Measurements from ENCODE around the gene TSHZ2. TPM values are rescaled to one million over a fixed set of nuclear protein-coding genes. Genes with fewer than 3 reads are reported as not detected.
"Not testable (repeated sequence)": the region's sequence is repeated elsewhere in the genome, so short reads cannot be mapped to it uniquely, and the experiment has no call there.

The TSHZ2 gene
- total RNA-seq, 3 donors from 2014 or later (not counting 1 experiment from before 2014, with no cell fraction given), result 1.8 to 1.9 TPM; not detected in 1

DNA sequence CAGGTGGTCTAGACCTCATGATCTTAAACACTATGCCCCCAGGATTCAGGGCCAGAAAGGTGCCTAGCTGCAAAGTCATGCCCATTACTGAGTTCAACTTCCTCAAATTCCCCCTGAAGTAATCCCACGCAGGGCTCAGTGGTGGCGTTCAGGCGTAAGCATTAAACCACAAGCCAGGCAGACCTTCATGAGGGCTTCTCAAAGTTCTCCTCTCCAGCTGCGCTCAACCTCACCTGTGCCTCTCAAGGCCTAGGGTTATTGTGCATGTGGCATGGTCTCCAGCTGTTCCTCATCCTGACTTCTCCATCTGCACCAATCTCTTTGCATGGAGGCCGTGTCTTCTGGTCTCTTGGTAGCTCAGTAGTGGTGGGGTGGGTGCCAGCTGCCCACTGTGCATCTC, 113.6 kb downstream of the TSHZ2 start:
- ATAC-seq (no peak), DNase-seq (no peak)
- Histone ChIP-seq H3K27ac (ENCODE audit: low read length) (no peak overlapping the region), H3K4me3 (ENCODE audit: low read length) (no peak overlapping the region), H3K27me3 (ENCODE audit: control insufficient read depth, insufficient read depth, low read length) (no peaks in the 10 kb centered on the region), H3K36me3 (ENCODE audit: control insufficient read depth, insufficient read depth, low read length) (no peaks in the 10 kb centered on the region), H3K9me3 (ENCODE audit: control insufficient read depth, insufficient read depth, low read length) (no peaks in the 10 kb centered on the region), H3K4me1 (ENCODE audit: control insufficient read depth, insufficient read depth, low read length) (no peaks in the 10 kb centered on the region)
- Mint-ChIP-seq H3K4me1 (no peaks in the 10 kb centered on the region), H3K27me3 (ENCODE audit: low read depth in 2 of 2) (peaks cover 6 to 8% of the 10 kb centered on the region in 2 donors), H3K4me3 (no peak overlapping the region), H3K27ac (no peak overlapping the region), H3K36me3 (no peaks in the 10 kb centered on the region), H3K9me3 (no peaks in the 10 kb centered on the region)
- TF ChIP-seq CTCF (IDR thresholded peaks at IDR 0.05), result no peak
- intact Hi-C loops (cut with micrococcal nuclease), result no loop called here
- 15% methylated on average over 4 of the region's 5 CpGs for WGBS (ENCODE audit: insufficient coverage)

DNA sequence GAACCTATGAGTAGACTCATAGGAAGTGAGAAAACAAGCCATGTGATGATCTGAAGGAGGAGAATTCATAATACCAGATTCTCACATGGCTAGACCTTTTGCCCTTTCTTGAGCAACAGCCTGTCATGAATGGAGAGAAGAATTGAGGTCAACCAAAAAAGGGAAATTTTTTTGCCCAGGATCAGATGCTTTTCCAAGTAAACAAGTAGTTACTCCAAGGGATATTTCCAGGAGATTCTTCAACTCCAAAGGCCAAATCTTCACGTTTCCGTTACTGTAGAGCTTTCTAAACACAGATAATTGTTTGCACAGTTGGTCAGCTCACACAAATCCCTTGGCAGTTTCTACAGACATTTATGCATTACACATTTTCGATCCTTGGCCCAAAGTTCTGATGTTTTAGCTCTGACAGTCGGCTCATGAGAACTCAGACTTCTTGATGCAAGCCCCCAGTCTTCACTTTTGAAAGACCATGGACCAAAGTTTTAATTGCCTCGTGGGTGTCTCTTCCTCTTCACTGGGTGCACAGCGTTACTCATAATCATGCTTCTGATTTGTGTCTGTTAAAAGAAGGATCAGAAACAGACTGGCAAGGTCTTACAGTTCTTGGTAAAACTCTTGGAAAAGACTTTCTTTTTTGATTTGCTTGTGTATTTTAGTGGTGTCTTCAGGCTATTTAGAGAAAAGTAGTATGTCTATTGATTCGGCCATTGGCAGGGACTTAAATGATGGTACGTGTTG, 115.0 kb downstream of the TSHZ2 start:
- Histone ChIP-seq H3K4me1 (ENCODE audit: control insufficient read depth, insufficient read depth, low read length) (no peaks in the 10 kb centered on the region), H3K27me3 (ENCODE audit: control insufficient read depth, insufficient read depth, low read length) (no peaks in the 10 kb centered on the region), H3K4me3 (ENCODE audit: low read length) (no peak overlapping the region), H3K27ac (ENCODE audit: low read length) (no peak overlapping the region), H3K36me3 (ENCODE audit: control insufficient read depth, insufficient read depth, low read length) (no peaks in the 10 kb centered on the region), H3K9me3 (ENCODE audit: control insufficient read depth, insufficient read depth, low read length) (no peaks in the 10 kb centered on the region)
- no peak for TF ChIP-seq CTCF (IDR thresholded peaks at IDR 0.05)
- H3K27me3 Mint-ChIP-seq (ENCODE audit: low read depth in 2 of 2), result peaks cover 6 to 8% of the 10 kb centered on the region in 2 donors
- no peaks in the 10 kb centered on the region for H3K4me1 Mint-ChIP-seq
- WGBS (ENCODE audit: insufficient coverage), result 91% methylated on average over 8 of the region's 8 CpGs
- H3K27ac Mint-ChIP-seq, result no peak overlapping the region
- H3K36me3 Mint-ChIP-seq, result no peaks in the 10 kb centered on the region
- H3K4me3 Mint-ChIP-seq, result no peak overlapping the region
- no peaks in the 10 kb centered on the region for H3K9me3 Mint-ChIP-seq
- ATAC-seq (no peak), DNase-seq (no peak)
- intact Hi-C loops (cut with micrococcal nuclease), result no loop called here

- intact Hi-C loops (cut with micrococcal nuclease), result no loop called here
- WGBS (ENCODE audit: insufficient coverage), result 88% methylated on average over 10 of the region's 10 CpGs
Observed at GRCh38 chr20:53088786-53089185, 116.6 kb downstream of the TSHZ2 start.

GRCh38 chr20:53089851-53090250, 117.7 kb downstream of the TSHZ2 start:
- intact Hi-C loops (cut with micrococcal nuclease); H3K4me3 ChIP-seq (ENCODE audit: low read length); H3K27ac ChIP-seq (ENCODE audit: low read length); H3K9me3 ChIP-seq (ENCODE audit: control insufficient read depth, insufficient read depth, low read length); ATAC-seq; H3K36me3 Mint-ChIP-seq; H3K9me3 Mint-ChIP-seq; H3K4me1 ChIP-seq (ENCODE audit: control insufficient read depth, insufficient read depth, low read length); H3K4me1 Mint-ChIP-seq; DNase-seq; H3K27me3 ChIP-seq (ENCODE audit: control insufficient read depth, insufficient read depth, low read length); H3K4me3 Mint-ChIP-seq; H3K27ac Mint-ChIP-seq; H3K36me3 ChIP-seq (ENCODE audit: control insufficient read depth, insufficient read depth, low read length): not testable (repeated sequence)
- WGBS (ENCODE audit: insufficient coverage), result 95% methylated on average over 1 of the region's 1 CpG
- peaks cover 6 to 19% of the 10 kb centered on the region in 2 donors for H3K27me3 Mint-ChIP-seq (ENCODE audit: low read depth in 2 of 2)

More at GRCh38 chr20:53088786-53089185, 116.6 kb downstream of the TSHZ2 start:
- Mint-ChIP-seq H3K36me3 (no peaks in the 10 kb centered on the region), H3K4me3 (no peak overlapping the region), H3K4me1 (no peaks in the 10 kb centered on the region), H3K27me3 (ENCODE audit: low read depth in 2 of 2) (peaks cover 6 to 14% of the 10 kb centered on the region in 2 donors), H3K27ac (no peak overlapping the region), H3K9me3 (no peaks in the 10 kb centered on the region)
- DNase-seq (no peak), ATAC-seq (no peak)
- Histone ChIP-seq H3K4me1 (ENCODE audit: control insufficient read depth, insufficient read depth, low read length) (no peaks in the 10 kb centered on the region), H3K9me3 (ENCODE audit: control insufficient read depth, insufficient read depth, low read length) (no peaks in the 10 kb centered on the region), H3K27me3 (ENCODE audit: control insufficient read depth, insufficient read depth, low read length) (no peaks in the 10 kb centered on the region), H3K36me3 (ENCODE audit: control insufficient read depth, insufficient read depth, low read length) (no peaks in the 10 kb centered on the region), H3K4me3 (ENCODE audit: low read length) (no peak overlapping the region), H3K27ac (ENCODE audit: low read length) (no peak overlapping the region)
- TF ChIP-seq CTCF (IDR thresholded peaks at IDR 0.05), result no peak
